Muscle layer of duodenum (tissue), 2 donors: ENCODE data around the gene LDAF1.
"Not testable (repeated sequence)": the region's sequence is repeated elsewhere in the genome, so short reads cannot be mapped to it uniquely, and the experiment has no call there.

Experiments
- H3K27ac ChIP-seq: one replicate; pipeline ENCODE4 v1.7.0; 2013; ENCODE audit warnings: mild to moderate bottlenecking, low read length
- H3K27me3 ChIP-seq: one replicate; pipeline ENCODE4 v1.7.0; 2013; ENCODE audit warnings: low read depth, mild to moderate bottlenecking, control low read depth, low read length
- H3K36me3 ChIP-seq, 2 donors: one replicate each; pipeline ENCODE4 v1.7.0; 2013; ENCODE audit warnings: low read length in 2 of 2, control low read depth in 1 of 2, mild to moderate bottlenecking in 1 of 2; ENCODE audit not compliant: insufficient read depth in 2 of 2, control insufficient read depth in 1 of 2
- H3K4me1 ChIP-seq, 2 donors: one replicate each; pipeline ENCODE4 v1.7.0; 2013; ENCODE audit warnings: low read length in 2 of 2, mild to moderate bottlenecking in 2 of 2, control low read depth in 1 of 2, moderate library complexity in 1 of 2; ENCODE audit not compliant: insufficient read depth in 2 of 2, control insufficient read depth in 1 of 2
- H3K4me3 ChIP-seq, 2 donors: one replicate each; pipeline ENCODE4 v1.7.0; 2013; ENCODE audit warnings: low read length in 2 of 2, low read depth in 1 of 2, mild to moderate bottlenecking in 1 of 2
- H3K9me3 ChIP-seq, 2 donors: one replicate each; pipeline ENCODE4 v1.7.0; 2013; ENCODE audit warnings: low read length in 2 of 2, control low read depth in 1 of 2, mild to moderate bottlenecking in 1 of 2; ENCODE audit not compliant: control insufficient read depth in 1 of 2
- donor health status: healthy.

The LDAF1 gene

GRCh38 chr16:21183995-21184394 lies 25.5 kb downstream of the LDAF1 start:
- Histone ChIP-seq H3K27ac (no peak overlapping the region), H3K27me3 (no peaks in the 10 kb centered on the region), H3K4me1 (peaks cover 0 to 5% of the 10 kb centered on the region in 2 donors), H3K4me3 (no peak overlapping the region), H3K9me3 (no peaks in the 10 kb centered on the region), H3K36me3 (peaks cover 18 to 40% of the 10 kb centered on the region in 2 donors)

GRCh38 chr16:21184834-21185233 lies 26.4 kb downstream of the LDAF1 start:
- peaks cover 0 to 5% of the 10 kb centered on the region in 2 donors for H3K4me1 ChIP-seq
- no peaks in the 10 kb centered on the region for H3K27me3 ChIP-seq

GRCh38 chr16:21185659-21186325 lies 27.3 kb downstream of the LDAF1 start:
- Histone ChIP-seq H3K9me3 (no peaks in the 10 kb centered on the region), H3K4me1 (peaks cover 0 to 5% of the 10 kb centered on the region in 2 donors), H3K4me3 (no peak overlapping the region), H3K27ac (no peak overlapping the region), H3K27me3 (no peaks in the 10 kb centered on the region), H3K36me3 (peaks cover 9 to 25% of the 10 kb centered on the region in 2 donors)

More at GRCh38 chr16:21184834-21185233, 26.4 kb downstream of the LDAF1 start:
- no peak overlapping the region for H3K4me3 ChIP-seq
- H3K9me3 ChIP-seq, result no peaks in the 10 kb centered on the region
- H3K36me3 ChIP-seq, result peaks cover 9 to 32% of the 10 kb centered on the region in 2 donors
- no peak overlapping the region for H3K27ac ChIP-seq

GRCh38 chr16:21186326-21186691 lies 27.8 kb downstream of the LDAF1 start:
- Histone ChIP-seq H3K4me1 (peaks cover 0 to 5% of the 10 kb centered on the region in 2 donors), H3K9me3 (no peaks in the 10 kb centered on the region), H3K27ac (no peak overlapping the region), H3K27me3 (no peaks in the 10 kb centered on the region), H3K4me3 (no peak overlapping the region), H3K36me3 (peaks cover 6 to 20% of the 10 kb centered on the region in 2 donors)

- no peak overlapping the region for H3K4me3 ChIP-seq
- H3K27ac ChIP-seq, result no peak overlapping the region
- H3K9me3 ChIP-seq, result no peaks in the 10 kb centered on the region
- H3K4me1 ChIP-seq, result peaks cover 0 to 5% of the 10 kb centered on the region in 2 donors
- H3K36me3 ChIP-seq, result no peaks in the 10 kb centered on the region
- H3K27me3 ChIP-seq, result no peaks in the 10 kb centered on the region
Observed at GRCh38 chr16:21189311-21189710, 30.8 kb downstream of the LDAF1 start.

GRCh38 chr16:21190013-21190412 lies 31.5 kb downstream of the LDAF1 start:
- Histone ChIP-seq H3K27ac (no peak overlapping the region), H3K4me3 (no peak overlapping the region), H3K4me1 (peaks cover 0 to 5% of the 10 kb centered on the region in 2 donors), H3K36me3 (no peaks in the 10 kb centered on the region), H3K9me3 (no peaks in the 10 kb centered on the region), H3K27me3 (no peaks in the 10 kb centered on the region)

GRCh38 chr16:21190599-21190998 lies 32.1 kb downstream of the LDAF1 start:
- Histone ChIP-seq H3K27me3 (no peaks in the 10 kb centered on the region), H3K9me3 (no peaks in the 10 kb centered on the region), H3K36me3 (no peaks in the 10 kb centered on the region), H3K27ac (no peak overlapping the region), H3K4me3 (no peak overlapping the region), H3K4me1 (peaks cover 0 to 5% of the 10 kb centered on the region in 2 donors)

- Histone ChIP-seq H3K27me3 (no peaks in the 10 kb centered on the region), H3K27ac (no peak overlapping the region), H3K4me3 (no peak overlapping the region), H3K4me1 (peaks cover 0 to 5% of the 10 kb centered on the region in 2 donors), H3K9me3 (no peaks in the 10 kb centered on the region), H3K36me3 (no peaks in the 10 kb centered on the region)
Observed at GRCh38 chr16:21192991-21193390, 34.5 kb downstream of the LDAF1 start.

- H3K4me1 ChIP-seq, result no peaks in the 10 kb centered on the region
- H3K36me3 ChIP-seq, result no peaks in the 10 kb centered on the region
- H3K27me3 ChIP-seq, result no peaks in the 10 kb centered on the region
- no peak overlapping the region for H3K4me3 ChIP-seq
- H3K27ac ChIP-seq, result no peak overlapping the region
- no peaks in the 10 kb centered on the region for H3K9me3 ChIP-seq
Observed at GRCh38 chr16:21194771-21195301, 36.4 kb downstream of the LDAF1 start.

GRCh38 chr16:21195330-21195729 lies 36.9 kb downstream of the LDAF1 start:
- H3K4me3 ChIP-seq, H3K36me3 ChIP-seq, H3K27me3 ChIP-seq, H3K27ac ChIP-seq, H3K4me1 ChIP-seq, H3K9me3 ChIP-seq: not testable (repeated sequence)

- Histone ChIP-seq H3K27me3 (no peaks in the 10 kb centered on the region), H3K4me1 (no peaks in the 10 kb centered on the region), H3K36me3 (no peaks in the 10 kb centered on the region), H3K27ac (no peak overlapping the region), H3K9me3 (no peaks in the 10 kb centered on the region), H3K4me3 (no peak overlapping the region)
Observed at GRCh38 chr16:21197112-21197511, 38.6 kb downstream of the LDAF1 start.

- H3K36me3 ChIP-seq, result no peaks in the 10 kb centered on the region
- no peaks in the 10 kb centered on the region for H3K27me3 ChIP-seq
- H3K4me3 ChIP-seq, result no peak overlapping the region
- no peaks in the 10 kb centered on the region for H3K9me3 ChIP-seq
- H3K27ac ChIP-seq, result no peak overlapping the region
- H3K4me1 ChIP-seq, result no peaks in the 10 kb centered on the region
Observed at GRCh38 chr16:21197621-21198020, 39.1 kb downstream of the LDAF1 start.
